PC-3 (cell line): Measurements from ENCODE around the gene ABCC9. TPM values are rescaled to one million over a fixed set of nuclear protein-coding genes. Genes with fewer than 3 reads are reported as not detected.

Experiments used
- ATAC-seq: fragments of 200-7000 bp; cut with Tn5 transposase; 2 replicates; pipeline ENCODE4 v1.9.1; 2020; ENCODE audit warnings: mild to moderate bottlenecking, moderate library complexity
- BruUV-seq: library from RNA; stranded (reverse); fragments of 400-500 nt; replicated peaks from 2 replicates; lab custom pipeline; 2021; lab: Mats Ljungman, UMichigan
- CTCF ChIA-PET: fragments of 300-600 bp; sonication (Branson Sonifier 250); formaldehyde crosslinking; loops from one replicate; lab custom pipeline; 2022; ENCODE audit warnings: antibody characterized with exemption; lab: Charles Lee
- POLR2A ChIA-PET: fragments of 300-600 bp; sonication (Branson Sonifier 250); formaldehyde crosslinking; loops from one replicate; lab custom pipeline; 2022; ENCODE audit warnings: antibody characterized with exemption; ENCODE audit not compliant: unreplicated experiment; lab: Charles Lee
- DNase-seq: peaks from one replicate; pipeline ENCODE4 v3.0.0-alpha.2; 2015
- H2AFZ ChIP-seq: fragments of 300-600 bp; sonication (generic); 2 replicates; pipeline ENCODE4 v1.6.0; 2016; ENCODE audit warnings: antibody characterized with exemption, low read length
- H3F3A ChIP-seq: fragments of 300-600 bp; sonication (generic); one replicate; pipeline ENCODE4 v1.6.0; 2017; ENCODE audit warnings: antibody characterized with exemption, low read length, control low read depth, mild to moderate bottlenecking; ENCODE audit not compliant: unreplicated experiment
- H3K27ac ChIP-seq: fragments of 300-600 bp; sonication (generic); 2 replicates; pipeline ENCODE4 v1.5.1; 2016; ENCODE audit warnings: mild to moderate bottlenecking, low read length
- H3K27me3 ChIP-seq: fragments of 300-600 bp; sonication (generic); 2 replicates; pipeline ENCODE4 v1.6.1; 2016; ENCODE audit warnings: low read length, mixed read lengths
- H3K36me3 ChIP-seq: fragments of 300-600 bp; sonication (generic); 2 replicates; pipeline ENCODE4 v1.6.1; 2016; ENCODE audit warnings: low read depth, mixed run types, low read length, mixed read lengths
- H3K4me1 ChIP-seq: fragments of 300-600 bp; sonication (generic); 2 replicates; pipeline ENCODE4 v1.5.1; 2016; ENCODE audit warnings: low read length; ENCODE audit not compliant: insufficient read depth
- H3K4me2 ChIP-seq: fragments of 300-600 bp; sonication (generic); 2 replicates; pipeline ENCODE4 v1.6.0; 2016; ENCODE audit warnings: low read length
- H3K4me3 ChIP-seq: fragments of 300-600 bp; sonication (generic); 2 replicates; pipeline ENCODE4 v1.5.1; 2016; ENCODE audit warnings: mild to moderate bottlenecking, low read length, mixed read lengths
- H3K79me2 ChIP-seq: fragments of 300-600 bp; sonication (generic); 2 replicates; pipeline ENCODE4 v1.6.1; 2017; ENCODE audit warnings: low read length, mixed read lengths
- H3K9ac ChIP-seq: fragments of 300-600 bp; sonication (generic); 2 replicates; pipeline ENCODE4 v1.6.0; 2016; ENCODE audit warnings: mild to moderate bottlenecking, low read length
- H3K9me2 ChIP-seq: fragments of 300-600 bp; sonication (generic); replicated peaks from 2 replicates; pipeline ENCODE4 v1.6.1; 2016; ENCODE audit warnings: mixed run types, low read length, mixed read lengths
- H3K9me3 ChIP-seq: fragments of 300-600 bp; sonication (generic); 2 replicates; pipeline ENCODE4 v1.6.1; 2016; ENCODE audit warnings: low read length, mixed read lengths
- H4K20me1 ChIP-seq: fragments of 300-600 bp; sonication (generic); 2 replicates; pipeline ENCODE4 v1.6.1; 2016; ENCODE audit warnings: low read length, mixed read lengths
- EZH2 ChIP-seq: fragments of 300-600 bp; sonication (generic); IDR thresholded peaks from one replicate; pipeline ENCODE4 v1.6.1; 2017; ENCODE audit warnings: antibody characterized with exemption, mild to moderate bottlenecking, low read length; ENCODE audit not compliant: unreplicated experiment
- EZH2phosphoT487 ChIP-seq: fragments of 300-600 bp; sonication (generic); IDR thresholded peaks from 2 replicates; pipeline ENCODE4 v1.6.1; 2018; ENCODE audit warnings: mild to moderate bottlenecking, antibody characterized with exemption, low read length, borderline replicate concordance
- intact Hi-C: fragments of 100-400 bp; cut with micrococcal nuclease; formaldehyde crosslinking; loops from 2 replicates; pipeline ENCODE4 v1.9.0; 2023
- total RNA-seq: library from RNA; depleted of rRNA; stranded (reverse); fragments of >200 nt; gene quantifications from 2 replicates; pipeline ENCODE4 v1.2.3, GENCODE V29; 2014
- TF ChIP-seq, protein P1 (sequence below): fragments of 300-600 bp; sonication (generic); conservative IDR thresholded peaks from 2 replicates; pipeline ENCODE4 v1.5.1; 2017; ENCODE audit warnings: antibody characterized with exemption, low read depth, mild to moderate bottlenecking, low read length

The ABCC9 gene
- total RNA-seq, 1 experiment from 2014 or later = 0.33 TPM

DNA sequence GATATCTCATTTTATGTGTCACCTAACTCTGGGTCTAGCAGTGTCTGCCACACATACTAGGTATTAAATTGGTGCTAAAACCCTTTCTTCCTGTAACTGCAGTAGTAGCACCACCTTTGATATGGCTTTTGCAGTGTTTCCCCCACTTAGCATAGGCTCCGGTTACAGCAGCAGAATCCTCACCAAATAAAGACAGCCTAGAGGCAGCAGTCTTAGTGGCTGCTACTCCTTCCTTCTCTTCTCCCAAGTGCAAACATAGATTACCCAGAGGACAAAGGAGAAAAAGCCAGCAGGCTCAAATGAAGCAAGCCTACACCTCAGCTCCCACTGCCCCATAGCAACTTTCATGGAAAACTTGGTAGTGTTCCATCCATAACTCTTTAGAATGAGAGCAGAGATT lies 30.1 kb upstream of the ABCC9 start:
- Histone ChIP-seq H3K27ac (no peak overlapping the region), H3F3A (no peaks in the 10 kb centered on the region), H3K9me3 (no peaks in the 10 kb centered on the region), H3K36me3 (no peaks in the 10 kb centered on the region), H3K79me2 (no peaks in the 10 kb centered on the region), H3K9ac (no peak overlapping the region), H3K27me3 (no peaks in the 10 kb centered on the region), H4K20me1 (no peaks in the 10 kb centered on the region), H3K4me1 (no peaks in the 10 kb centered on the region), H3K4me2 (no peak overlapping the region), H3K4me3 (no peak overlapping the region), H3K9me2 (no peaks in the 10 kb centered on the region), H2AFZ (no peak overlapping the region)
- intact Hi-C loops = no loop called here
- no TSS peak for BruUV-seq
- ATAC-seq (no peak), DNase-seq (no peak)
- TF ChIP-seq EZH2phosphoT487 (no peak), EZH2 (no peak)
- TF ChIP-seq, protein P1, sequence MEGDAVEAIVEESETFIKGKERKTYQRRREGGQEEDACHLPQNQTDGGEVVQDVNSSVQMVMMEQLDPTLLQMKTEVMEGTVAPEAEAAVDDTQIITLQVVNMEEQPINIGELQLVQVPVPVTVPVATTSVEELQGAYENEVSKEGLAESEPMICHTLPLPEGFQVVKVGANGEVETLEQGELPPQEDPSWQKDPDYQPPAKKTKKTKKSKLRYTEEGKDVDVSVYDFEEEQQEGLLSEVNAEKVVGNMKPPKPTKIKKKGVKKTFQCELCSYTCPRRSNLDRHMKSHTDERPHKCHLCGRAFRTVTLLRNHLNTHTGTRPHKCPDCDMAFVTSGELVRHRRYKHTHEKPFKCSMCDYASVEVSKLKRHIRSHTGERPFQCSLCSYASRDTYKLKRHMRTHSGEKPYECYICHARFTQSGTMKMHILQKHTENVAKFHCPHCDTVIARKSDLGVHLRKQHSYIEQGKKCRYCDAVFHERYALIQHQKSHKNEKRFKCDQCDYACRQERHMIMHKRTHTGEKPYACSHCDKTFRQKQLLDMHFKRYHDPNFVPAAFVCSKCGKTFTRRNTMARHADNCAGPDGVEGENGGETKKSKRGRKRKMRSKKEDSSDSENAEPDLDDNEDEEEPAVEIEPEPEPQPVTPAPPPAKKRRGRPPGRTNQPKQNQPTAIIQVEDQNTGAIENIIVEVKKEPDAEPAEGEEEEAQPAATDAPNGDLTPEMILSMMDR = no peak
- ChIA-PET POLR2A (interaction anchor here (0.8 kb wide), 1 partner anchor 753 kb away, joined by 4 read pairs; no protein-coding TSS in a partner anchor), CTCF (no interaction called here)

GRCh38 chr12:21962821-21963220 lies 21.6 kb upstream of the ABCC9 start:
- CTCF ChIA-PET = interaction anchor here (0.6 kb wide), 1 partner anchor 237 kb away, joined by 6 read pairs; no protein-coding TSS in a partner anchor

GRCh38 chr12:21962236-21962635 lies 21.0 kb upstream of the ABCC9 start:
- CTCF ChIA-PET = interaction anchor here (0.6 kb wide), 1 partner anchor 78 kb away, joined by 3 read pairs; no protein-coding TSS in a partner anchor
- no peak overlapping the region for H3K4me3 ChIP-seq
- DNase-seq (peak; percentile 14), ATAC-seq (no peak)
- no peaks in the 10 kb centered on the region for H3K79me2 ChIP-seq
- no peaks in the 10 kb centered on the region for H3K9me2 ChIP-seq
- no peak overlapping the region for H2AFZ ChIP-seq
- H3K4me1 ChIP-seq = no peaks in the 10 kb centered on the region
- no TSS peak for BruUV-seq
- TF ChIP-seq, protein P1 = no peak
- TF ChIP-seq EZH2 = no peak
- TF ChIP-seq EZH2phosphoT487 = no peak
- no peak overlapping the region for H3K9ac ChIP-seq
- no peaks in the 10 kb centered on the region for H3K36me3 ChIP-seq
- no peaks in the 10 kb centered on the region for H3K27me3 ChIP-seq
- intact Hi-C loops = no loop called here
- H3K27ac ChIP-seq = no peak overlapping the region
- no peaks in the 10 kb centered on the region for H4K20me1 ChIP-seq
- no peak overlapping the region for H3K4me2 ChIP-seq
- H3F3A ChIP-seq = no peaks in the 10 kb centered on the region
- H3K9me3 ChIP-seq = no peaks in the 10 kb centered on the region
- POLR2A ChIA-PET = no interaction called here

More at GRCh38 chr12:21962821-21963220, 21.6 kb upstream of the ABCC9 start:
- Histone ChIP-seq H2AFZ (no peak overlapping the region), H3K9me2 (no peaks in the 10 kb centered on the region), H3F3A (no peaks in the 10 kb centered on the region), H3K4me1 (no peaks in the 10 kb centered on the region), H3K36me3 (no peaks in the 10 kb centered on the region), H3K27ac (no peak overlapping the region), H3K27me3 (no peaks in the 10 kb centered on the region), H3K9ac (no peak overlapping the region), H3K79me2 (no peaks in the 10 kb centered on the region), H4K20me1 (no peaks in the 10 kb centered on the region), H3K4me3 (no peak overlapping the region), H3K4me2 (no peak overlapping the region), H3K9me3 (no peaks in the 10 kb centered on the region)
- BruUV-seq = no TSS peak
- DNase-seq (no peak), ATAC-seq (no peak)
- intact Hi-C loops = no loop called here
- POLR2A ChIA-PET = no interaction called here
- TF ChIP-seq EZH2phosphoT487 (no peak), EZH2 (no peak)
- TF ChIP-seq, protein P1 = no peak
